ENCODE results near the gene MYBPC2. TPM values are rescaled to one million over a fixed set of nuclear protein-coding genes. Genes with fewer than 3 reads are reported as not detected.

Gene MYBPC2
- total and polyA plus RNA-seq, 2 donors (not counting 3 experiments of a cell fraction or from before 2014, with no cell fraction given), result 0.03 TPM; not detected in 1

GRCh38 chr19:50459638-50460037 is 26.9 kb downstream of the MYBPC2 start:
- Histone ChIP-seq H2AFZ (ENCODE audit: low read depth, low read length) (no peak overlapping the region), H3K36me3 (ENCODE audit: control insufficient read depth in 2 of 2, extremely low read depth in 1 of 2, insufficient read depth in 2 of 2, low read length in 2 of 2) (no peaks in the 10 kb centered on the region), H3K79me2 (ENCODE audit: control insufficient read depth, insufficient read depth, low read length) (no peaks in the 10 kb centered on the region), H3K27ac (ENCODE audit: insufficient read depth, low read depth, low read length) (no peak overlapping the region), H3K9me1 (replicated peaks; ENCODE audit: control insufficient read depth, extremely low read depth, insufficient read depth, low read length) (no peaks in the 10 kb centered on the region), H3K4me3 (replicated peaks in 1 of 3; ENCODE audit: insufficient read depth in 1 of 3, low read depth in 1 of 3, low read length in 3 of 3) (no peak overlapping the region), H3K9me3 (replicated peaks; ENCODE audit: control insufficient read depth, insufficient read depth, low read length) (no peaks in the 10 kb centered on the region), H3K4me1 (ENCODE audit: control insufficient read depth, extremely low read depth, insufficient read depth, low read length) (no peaks in the 10 kb centered on the region), H3K9ac (replicated peaks; ENCODE audit: extremely low read depth, insufficient read depth, low read length) (no peak overlapping the region), H3K4me2 (ENCODE audit: insufficient read depth, low read length) (no peak overlapping the region), H4K20me1 (replicated peaks; ENCODE audit: control insufficient read depth, extremely low read depth, insufficient read depth, low read length) (no peaks in the 10 kb centered on the region), H3K27me3 (ENCODE audit: control insufficient read depth in 2 of 2, insufficient read depth in 2 of 2, low read length in 2 of 2) (no peaks in the 10 kb centered on the region)
- POLR2A ChIA-PET, result no interaction called here
- CTCF ChIA-PET, result interaction anchor here (0.9 to 7.4 kb wide), 4 partner anchors 14 to 131 kb away, joined by 3 to 144 read pairs (median 40); no protein-coding TSS in a partner anchor
- BruUV-seq (replicated peaks), result no TSS peak
- TF ChIP-seq JUN (IDR thresholded peaks at IDR 0.05; ENCODE audit: borderline replicate concordance, insufficient read depth, insufficient read length, low read depth) (no peak), EZH2 (IDR thresholded peaks at IDR 0.05; ENCODE audit: borderline replicate concordance, low read depth, low read length, severe bottlenecking) (no peak), MYC (IDR thresholded peaks at IDR 0.05; ENCODE audit: low read depth, low read length) (no peak)
- intact Hi-C loops (cut with micrococcal nuclease), result loop anchor here (2.0 kb wide), 1 partner anchor 17 kb away; the partner anchor contains the start of genes EMC10 and GARIN5A
- dilution Hi-C loops (cut with MboI; ENCODE audit: extremely low pct_ligation_motif_present, low sequenced_read_pairs), result no loop called here
- FAIRE-seq (no peak), DNase-seq (ENCODE audit: low read depth, low spot score) (no peak)

- TF ChIP-seq POLR2A (IDR thresholded peaks at IDR 0.05; ENCODE audit: low read depth, low read length) (no peak), MYC (IDR thresholded peaks at IDR 0.05; ENCODE audit: low read depth, low read length) (no peak), EZH2 (IDR thresholded peaks at IDR 0.05; ENCODE audit: borderline replicate concordance, low read depth, low read length, severe bottlenecking) (no peak)
- no TSS peak for BruUV-seq (replicated peaks)
- H3K9me3 ChIP-seq (replicated peaks; ENCODE audit: control insufficient read depth, insufficient read depth, low read length), result no peaks in the 10 kb centered on the region
- H3K4me1 ChIP-seq (ENCODE audit: control insufficient read depth, extremely low read depth, insufficient read depth, low read length), result no peaks in the 10 kb centered on the region
- CTCF ChIA-PET, result interaction anchor here (0.7 to 7.4 kb wide), 18 partner anchors 12 to 208 kb away, joined by 3 to 144 read pairs (median 4); partner anchors contain the start of gene POLD1
- H3K9ac ChIP-seq (replicated peaks; ENCODE audit: extremely low read depth, insufficient read depth, low read length), result no peak overlapping the region
- no peaks in the 10 kb centered on the region for H4K20me1 ChIP-seq (replicated peaks; ENCODE audit: control insufficient read depth, extremely low read depth, insufficient read depth, low read length)
- no peaks in the 10 kb centered on the region for H3K36me3 ChIP-seq (ENCODE audit: control insufficient read depth in 2 of 2, extremely low read depth in 1 of 2, insufficient read depth in 2 of 2, low read length in 2 of 2)
- no peak for DNase-seq (ENCODE audit: low read depth, low spot score)
- H2AFZ ChIP-seq (ENCODE audit: low read depth, low read length), result no peak overlapping the region
- FAIRE-seq, result no peak
- dilution Hi-C loops (cut with MboI; ENCODE audit: extremely low pct_ligation_motif_present, low sequenced_read_pairs) (no loop called here), intact Hi-C loops (cut with micrococcal nuclease) (loop anchor here (2.0 kb wide), 1 partner anchor 17 kb away; the partner anchor contains the start of genes EMC10 and GARIN5A)
- no peak overlapping the region for H3K4me2 ChIP-seq (ENCODE audit: insufficient read depth, low read length)
- no peaks in the 10 kb centered on the region for H3K9me1 ChIP-seq (replicated peaks; ENCODE audit: control insufficient read depth, extremely low read depth, insufficient read depth, low read length)
- POLR2A ChIA-PET, result interaction anchor here (0.9 kb wide), 1 partner anchor 50 kb away, joined by 4 read pairs; the partner anchor contains the start of gene JOSD2
- H3K27ac ChIP-seq (ENCODE audit: insufficient read depth, low read depth, low read length), result no peak overlapping the region
- H3K27me3 ChIP-seq (ENCODE audit: control insufficient read depth in 2 of 2, insufficient read depth in 2 of 2, low read length in 2 of 2), result no peaks in the 10 kb centered on the region
- H3K79me2 ChIP-seq (ENCODE audit: control insufficient read depth, insufficient read depth, low read length), result no peaks in the 10 kb centered on the region
- H3K4me3 ChIP-seq (replicated peaks in 1 of 3; ENCODE audit: insufficient read depth in 1 of 3, low read depth in 1 of 3, low read length in 3 of 3), result no peak overlapping the region
These were observed 27.6 kb downstream of the MYBPC2 start for GRCh38 chr19:50460161-50460765.
